NCI-H146 treated with DMSO at 0.1 percent for 48 hours (cell line): ENCODE measurements around the gene C2CD3.
A peak's percentile ranks its signal among the peaks of the same experiment; 100 is the strongest.

Experiments used
- DNase-seq: peaks from one replicate; lab custom pipeline; 2025; ENCODE audit not compliant: unreplicated experiment; lab: John Stamatoyannopoulos, UW

The C2CD3 gene

GRCh38 chr11:73983741-73984538 is 186.9 kb downstream of the C2CD3 start:
- peak; percentile 69 for DNase-seq

GRCh38 chr11:73982990-73983740 is 187.6 kb downstream of the C2CD3 start:
- DNase-seq: peak; percentile 95

- DNase-seq: peak; percentile 87
Measured at GRCh38 chr11:73982595-73982989, 188.2 kb downstream of the C2CD3 start, which contains the start of gene UCP2. UCP2 (minus strand) TSS chr11:73982843; CDS start chr11:73978378, 4,465 bp downstream.

- DNase-seq: no peak
Measured at GRCh38 chr11:73981051-73981805, 189.6 kb downstream of the C2CD3 start.

GRCh38 chr11:73980001-73980961 is 190.5 kb downstream of the C2CD3 start:
- peak; percentile 92 for DNase-seq

- DNase-seq: no peak
Measured at GRCh38 chr11:73978576-73979086, 192.2 kb downstream of the C2CD3 start.

- no peak for DNase-seq
Measured at GRCh38 chr11:73977856-73978519, 192.8 kb downstream of the C2CD3 start.

- DNase-seq: no peak
Measured at GRCh38 chr11:73976451-73977151, 194.2 kb downstream of the C2CD3 start.

GRCh38 chr11:73975479-73975757 is 195.4 kb downstream of the C2CD3 start:
- no peak for DNase-seq

- DNase-seq: no peak
Measured at GRCh38 chr11:73974604-73975478, 196.0 kb downstream of the C2CD3 start.

- DNase-seq: no peak
Measured at GRCh38 chr11:73972620-73973449, 198.0 kb downstream of the C2CD3 start.

GRCh38 chr11:73972187-73972586 is 198.6 kb downstream of the C2CD3 start:
- no peak for DNase-seq

- no peak for DNase-seq
Measured at GRCh38 chr11:73971175-73971719, 199.6 kb downstream of the C2CD3 start.

GRCh38 chr11:73969991-73970800 is 200.6 kb downstream of the C2CD3 start:
- no peak for DNase-seq

- no peak for DNase-seq
Measured at GRCh38 chr11:73969091-73969490, 201.7 kb downstream of the C2CD3 start.

- no peak for DNase-seq
Measured at GRCh38 chr11:73968356-73968966, 202.3 kb downstream of the C2CD3 start.
